Left lobe of liver (tissue), 2 donors: ENCODE data around the gene SMIM1. TPM values are rescaled to one million over a fixed set of nuclear protein-coding genes. Genes with fewer than 3 reads are reported as not detected.

ENCODE experiments used
- ATAC-seq: fragments of 200-7000 bp; cut with Tn5 transposase; one replicate; pipeline ENCODE4 v1.9.1; 2020; ENCODE audit warnings: mild to moderate bottlenecking, moderate library complexity
- DNase-seq: peaks from one replicate; pipeline ENCODE4 v3.0.0-alpha.2; 2020; ENCODE audit warnings: low spot score
- total RNA-seq: library from RNA; stranded (reverse); gene quantifications from one replicate; pipeline ENCODE4 v1.2.1, GENCODE V29; 2021
- donor health status: DM: no; HTN: no; CAD: no; lungs with moderate emphysema.
- donor health status: DM: no; HTN: yes; CAD: no.

Gene SMIM1
- total RNA-seq, 1 donor from 2014 or later = 4.9 TPM

DNA sequence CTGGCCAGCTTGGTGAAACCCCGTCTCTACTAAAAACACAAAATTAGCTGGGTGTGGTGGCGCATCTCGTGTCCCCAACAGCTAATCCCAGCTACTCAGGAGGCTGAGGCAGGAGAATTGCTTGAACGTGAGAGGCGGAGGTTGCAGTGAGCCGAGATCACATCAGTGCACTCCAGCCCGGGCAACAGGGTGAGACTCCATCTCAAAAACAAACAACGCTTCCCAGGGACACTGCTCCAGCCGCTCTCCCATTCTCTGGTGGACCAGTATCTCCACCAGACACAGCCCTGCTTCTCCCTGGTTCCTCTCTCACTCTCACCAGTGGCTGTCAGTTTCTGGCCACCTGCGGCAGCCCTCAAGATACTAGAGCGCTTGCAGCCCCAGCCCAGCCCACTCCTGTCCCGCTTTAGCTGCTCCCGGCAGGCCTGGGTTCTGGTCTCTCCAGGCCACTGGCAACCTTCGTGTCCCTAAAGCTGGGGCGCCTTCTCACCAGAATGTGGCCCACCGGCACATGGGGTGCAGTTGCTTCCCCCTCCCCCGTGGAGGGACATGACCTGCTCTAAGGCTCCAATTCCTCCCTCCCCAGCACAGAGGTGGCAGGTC lies 44.7 kb downstream of the SMIM1 start:
- ATAC-seq = no peak

DNA sequence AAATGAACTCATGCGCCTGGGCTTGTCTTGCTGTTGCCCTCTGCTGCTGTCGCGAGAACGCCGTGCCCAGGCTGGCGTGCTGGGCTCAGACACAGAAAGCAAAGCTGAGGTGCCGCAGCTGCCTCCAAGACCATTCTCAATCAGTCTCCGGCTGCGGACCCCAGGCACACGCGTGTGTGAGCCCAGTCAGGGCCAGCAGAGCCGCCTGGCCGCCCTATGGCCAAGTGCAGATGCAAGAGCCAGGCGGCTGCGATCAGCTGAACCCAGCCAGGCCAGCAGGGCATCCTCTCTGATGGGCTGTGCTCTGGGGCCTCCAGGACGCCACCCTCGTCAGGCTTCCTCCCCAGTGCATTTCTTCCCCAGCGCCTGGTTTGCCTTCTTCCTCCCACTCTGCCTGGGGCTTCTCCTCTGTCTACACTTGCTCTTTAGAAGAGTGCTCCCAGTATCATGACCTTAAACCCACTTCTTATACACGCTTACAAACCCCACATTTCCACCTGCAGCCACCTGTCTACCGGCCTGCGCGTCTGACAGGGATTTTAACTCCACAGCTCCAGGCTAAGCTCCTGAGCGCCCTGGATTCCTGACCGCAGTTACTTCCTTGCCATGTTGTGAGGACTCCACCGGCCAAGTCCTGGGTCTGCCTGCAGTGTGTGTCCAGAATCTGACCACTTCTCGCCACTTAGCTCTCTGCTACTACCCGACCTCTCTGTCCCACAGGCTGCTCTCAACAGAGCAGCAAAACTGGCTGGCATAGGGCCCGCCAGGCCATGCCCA lies 45.5 kb downstream of the SMIM1 start:
- no peak for ATAC-seq
- no peak for DNase-seq

More for the DNA sequence above, 44.7 kb downstream of the SMIM1 start:
- no peak for DNase-seq

DNA sequence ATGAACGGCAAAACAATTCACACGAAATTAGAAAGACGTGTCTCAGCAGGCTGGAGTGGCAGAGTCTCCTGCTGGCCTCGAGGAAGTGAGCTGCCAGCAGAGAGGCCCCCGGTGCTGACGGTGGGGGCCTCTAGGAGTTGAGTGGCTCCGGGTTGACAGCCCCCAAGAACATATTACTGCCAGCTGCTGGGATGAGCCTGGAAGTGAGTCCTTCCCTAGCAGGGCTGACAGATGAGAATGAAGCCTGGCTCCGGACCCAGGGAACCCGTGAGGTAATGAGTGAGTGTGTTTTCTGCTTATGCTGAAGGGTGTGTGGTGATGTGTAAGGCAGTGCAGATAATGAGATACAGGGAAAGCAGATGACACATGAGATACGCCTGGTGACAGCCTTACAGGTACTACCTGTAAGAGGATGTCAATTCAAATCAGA lies 47.2 kb downstream of the SMIM1 start:
- ATAC-seq (no peak), DNase-seq (no peak)

DNA sequence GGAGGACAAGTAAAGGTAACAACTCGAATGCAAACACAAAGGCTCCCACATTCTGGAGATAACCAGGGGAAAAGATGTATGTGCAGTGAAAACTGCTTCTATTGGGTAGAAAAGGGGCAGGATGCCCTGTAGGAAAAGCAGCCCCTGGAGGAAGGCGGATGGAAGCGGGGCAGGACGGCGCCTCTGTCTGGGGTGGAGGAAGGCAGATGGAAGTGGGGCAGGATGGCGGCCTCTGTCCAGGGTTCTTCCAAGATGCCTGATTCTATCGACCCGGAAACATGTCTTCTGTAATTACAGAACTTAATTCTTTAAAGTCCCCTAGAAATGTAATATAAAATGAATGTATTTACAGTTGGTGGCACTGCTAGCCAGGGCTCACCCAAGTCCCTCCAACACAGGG lies 47.8 kb downstream of the SMIM1 start:
- DNase-seq = no peak
- no peak for ATAC-seq

DNA sequence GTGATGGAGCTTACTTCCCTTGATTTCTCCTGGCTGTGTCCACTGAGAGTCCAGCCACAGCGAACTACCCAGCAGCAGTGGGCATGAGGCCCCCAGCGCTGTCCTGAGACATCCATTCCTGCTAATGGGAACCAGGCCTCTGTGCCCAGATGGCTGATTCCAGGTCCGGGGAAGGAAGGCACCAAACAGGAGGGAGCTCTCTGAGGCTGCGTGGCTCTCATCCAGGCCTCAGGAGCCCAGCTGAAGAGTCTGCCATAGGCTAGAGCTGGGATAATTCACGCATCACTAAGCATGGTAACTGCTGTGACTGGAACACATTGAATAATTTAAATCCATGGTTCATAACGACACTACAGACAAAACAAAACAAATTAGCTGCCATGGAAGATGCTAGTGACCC lies 48.5 kb downstream of the SMIM1 start:
- no peak for DNase-seq
- ATAC-seq = no peak

DNA sequence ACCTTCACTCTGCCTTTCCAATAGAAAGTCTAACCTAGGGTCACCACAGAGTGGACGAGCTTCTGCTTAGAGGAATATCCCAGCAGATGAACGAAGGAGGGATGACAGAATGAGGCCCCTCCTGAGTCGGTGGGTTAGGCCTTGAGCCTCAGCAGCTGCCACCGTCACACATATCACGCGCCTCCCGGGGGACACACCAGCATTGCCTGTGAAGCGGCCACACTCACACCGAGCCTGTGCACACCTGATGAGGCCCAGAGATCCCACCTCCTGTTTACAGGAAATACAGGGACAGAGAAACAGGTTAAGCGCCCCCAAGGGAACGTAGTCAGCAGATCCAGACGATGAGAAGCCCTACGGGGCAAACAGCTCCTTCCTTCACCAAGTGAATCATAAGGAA lies 48.9 kb downstream of the SMIM1 start:
- DNase-seq = no peak
- ATAC-seq = no peak

DNA sequence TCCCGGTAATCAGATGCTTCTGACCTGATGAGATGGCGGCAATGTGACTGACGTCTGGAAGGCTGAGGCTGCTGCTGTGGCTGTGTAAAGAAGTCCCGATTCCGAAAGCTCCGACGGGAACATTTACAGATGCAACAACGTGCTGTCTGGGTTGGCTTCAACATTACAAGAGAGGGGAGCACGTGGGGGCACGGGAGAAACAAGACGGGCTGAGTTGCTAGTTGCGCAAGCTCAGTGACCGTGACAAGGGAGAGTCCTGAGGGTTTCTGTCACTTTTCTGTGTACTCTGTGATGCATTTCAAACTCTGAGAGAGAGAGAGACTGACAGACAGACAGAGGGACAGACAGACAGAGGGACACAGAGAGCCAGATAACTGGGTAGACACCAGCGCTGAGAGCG lies 49.4 kb downstream of the SMIM1 start:
- no peak for ATAC-seq
- no peak for DNase-seq

DNA sequence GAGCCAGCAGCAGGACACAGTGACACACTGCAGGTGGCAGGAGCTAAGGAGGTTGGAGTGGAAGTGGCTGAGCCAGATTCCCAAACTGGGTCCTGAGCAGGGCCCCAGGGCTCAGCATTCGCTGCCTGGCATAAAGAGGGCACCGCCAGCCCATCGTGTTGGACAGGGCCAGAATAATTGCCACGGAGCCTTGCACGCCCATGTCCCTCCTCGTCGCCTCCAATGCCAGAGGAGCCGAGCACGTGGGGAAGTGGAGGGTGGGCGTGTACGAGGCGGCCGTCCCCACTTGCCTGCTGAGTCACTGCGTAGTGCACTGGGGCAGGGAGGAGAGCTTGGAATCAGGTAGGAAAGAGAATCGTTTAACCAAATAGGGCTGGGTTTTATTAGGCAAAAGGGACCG lies 49.9 kb downstream of the SMIM1 start:
- DNase-seq (no peak), ATAC-seq (no peak)

DNA sequence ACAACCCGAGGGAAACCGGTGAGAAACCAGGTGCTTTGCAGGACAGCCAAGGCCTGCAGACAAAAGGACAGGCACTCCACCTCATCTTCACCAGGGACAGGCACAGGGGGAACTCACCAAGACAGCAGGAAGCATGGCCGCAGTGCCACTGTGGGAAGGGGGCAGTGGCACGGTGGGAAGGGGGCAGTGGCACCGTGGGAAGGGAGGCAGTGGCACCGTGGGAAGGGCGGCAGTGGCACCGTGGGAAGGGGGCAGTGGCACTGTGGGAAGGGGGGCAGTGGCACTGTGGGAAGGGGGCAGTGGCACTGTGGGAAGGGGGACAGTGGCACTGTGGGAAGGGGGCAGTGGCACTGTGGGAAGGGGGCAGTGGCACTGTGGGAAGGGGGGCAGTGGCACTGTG lies 52.1 kb downstream of the SMIM1 start:
- DNase-seq (no peak), ATAC-seq (no peak)

DNA sequence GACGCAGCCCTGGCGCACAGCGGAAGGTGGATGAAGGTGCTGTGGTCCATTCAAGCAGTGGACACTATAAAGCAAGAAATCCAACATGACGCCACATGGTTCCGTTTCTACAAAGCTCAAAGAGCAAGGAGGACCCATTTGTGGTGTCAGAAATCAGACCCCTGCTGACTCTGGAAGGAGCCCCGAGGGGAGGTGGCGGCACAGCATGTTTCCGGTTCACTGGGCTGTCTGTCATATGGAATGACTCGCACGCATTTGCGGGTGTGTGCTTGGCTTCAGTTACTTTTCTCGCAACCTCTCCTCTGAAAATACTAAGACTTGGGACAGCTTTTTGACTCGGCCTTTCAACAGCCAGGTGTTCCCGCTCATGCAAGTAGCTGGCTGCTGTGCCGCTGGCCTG lies 52.8 kb downstream of the SMIM1 start:
- DNase-seq (no peak), ATAC-seq (no peak)

Other genes with a start within 250 kb of the SMIM1 start
- 6.9 TPM for gene MEGF6, start 161.2 kb upstream of the SMIM1 start, total RNA-seq
- gene TPRG1L, start 147.7 kb upstream of the SMIM1 start, total RNA-seq = 49.9 TPM
- gene WRAP73, start 122.6 kb upstream of the SMIM1 start, total RNA-seq = 8.9 TPM
- 0.08 TPM for gene TP73, start 120.2 kb upstream of the SMIM1 start, total RNA-seq
- not detected for gene CCDC27, start 20.3 kb upstream of the SMIM1 start, total RNA-seq
- 27.5 TPM for gene LRRC47, start 23.7 kb downstream of the SMIM1 start, total RNA-seq
- gene CEP104, start 84.5 kb downstream of the SMIM1 start, total RNA-seq = 27.5 TPM
- gene DFFB, start 84.7 kb downstream of the SMIM1 start, total RNA-seq = 3.1 TPM
- 11.0 TPM for gene C1orf174, start 127.5 kb downstream of the SMIM1 start, total RNA-seq